Right kidney (tissue), 1 donor: ENCODE measurements around the gene HTR7.

Experiments used
- DNase-seq: peaks from one replicate; pipeline ENCODE4 v3.0.0-alpha.2; 2016

HTR7 gene

GRCh38 chr10:90734415-90734814, 123.4 kb downstream of the HTR7 start:
- DNase-seq = no peak

- DNase-seq = no peak
These were observed 125.3 kb downstream of the HTR7 start for GRCh38 chr10:90732581-90732980.

- no peak for DNase-seq
These were observed 134.3 kb downstream of the HTR7 start for GRCh38 chr10:90723416-90724068.

- no peak for DNase-seq
These were observed 135.0 kb downstream of the HTR7 start for GRCh38 chr10:90722832-90723231.

- no peak for DNase-seq
These were observed 139.7 kb downstream of the HTR7 start for GRCh38 chr10:90718182-90718581.

- no peak for DNase-seq
These were observed 145.3 kb downstream of the HTR7 start for GRCh38 chr10:90712529-90712928.

GRCh38 chr10:90709727-90710126, 148.1 kb downstream of the HTR7 start:
- no peak for DNase-seq

GRCh38 chr10:90707657-90708056, 150.2 kb downstream of the HTR7 start:
- DNase-seq = no peak

- no peak for DNase-seq
These were observed 156.4 kb downstream of the HTR7 start for GRCh38 chr10:90701428-90701827.

GRCh38 chr10:90695915-90696676, 161.7 kb downstream of the HTR7 start:
- DNase-seq = no peak
